K562 (cell line): Measurements from ENCODE around the gene RHCG.

Experiments
- EP300 ChIP-seq: IDR thresholded peaks from 2 replicates; pipeline ENCODE4 v1.6.1; 2012; ENCODE audit warnings: low read length, improper control_type of control experiment
- KLF10 ChIP-seq: fragments of 250-450 bp; sonication (Bioruptor Pico); IDR thresholded peaks from 2 replicates; pipeline ENCODE4 v1.6.1; 2021; ENCODE audit warnings: matching md5 sums
- MECOM ChIP-seq: fragments of 250-450 bp; sonication (Bioruptor Pico); IDR thresholded peaks from 2 replicates; pipeline ENCODE4 v1.8.0; 2022; ENCODE audit warnings: inconsistent platforms
- MTF1 ChIP-seq: fragments of 250-450 bp; sonication (Bioruptor Pico); IDR thresholded peaks from 2 replicates; pipeline ENCODE4 v1.9.0; 2021; ENCODE audit warnings: moderate library complexity, mild to moderate bottlenecking, inconsistent platforms, borderline replicate concordance
- MYBL2 ChIP-seq, 2 experiments: fragments of 450-650 bp in 1 of 2; sonication (generic) in 1 of 2; formaldehyde crosslinking in 1 of 2; IDR thresholded peaks; 2 replicates each; pipeline versions ENCODE4 v1.6.1 to v1.8.1; 2017 to 2022; ENCODE audit warnings: borderline replicate concordance in 1 of 2, inconsistent platforms in 1 of 2, low read depth in 1 of 2, mild to moderate bottlenecking in 1 of 2, missing genetic modification reagents in 1 of 2, moderate library complexity in 1 of 2
- TCF7 ChIP-seq: sonication (generic); IDR thresholded peaks from 2 replicates; pipeline ENCODE4 v1.6.1; 2016; ENCODE audit warnings: antibody characterized with exemption, borderline replicate concordance
- TF ChIP-seq, protein P1 (sequence below), 3 experiments: IDR thresholded peaks in 2 of 3; conservative IDR thresholded peaks in 1 of 3; 2 replicates each; pipeline ENCODE4 v1.5.1; 2011 to 2012; ENCODE audit warnings: low read length in 3 of 3, mild to moderate bottlenecking in 3 of 3, control low read depth in 2 of 3, improper control_type of control experiment in 1 of 3, inconsistent platforms in 1 of 3, low read depth in 1 of 3, mixed read lengths in 1 of 3, moderate library complexity in 1 of 3; ENCODE audit not compliant: insufficient read depth in 2 of 3
- TF ChIP-seq, protein P2 (sequence below): fragments of 450-650 bp; IDR thresholded peaks from 2 replicates; pipeline ENCODE4 v1.6.1; 2017; ENCODE audit warnings: antibody characterized with exemption, mild to moderate bottlenecking
- TF ChIP-seq, protein P3 (sequence below): sonication (generic); formaldehyde crosslinking; IDR thresholded peaks from 2 replicates; pipeline ENCODE4 v1.8.1; 2023; ENCODE audit warnings: mild to moderate bottlenecking, missing genetic modification reagents
- TF ChIP-seq, protein P4 (sequence below): fragments of 450-650 bp; formaldehyde crosslinking; IDR thresholded peaks from 2 replicates; pipeline ENCODE4 v1.4.0; 2020; ENCODE audit warnings: mild to moderate bottlenecking, moderate library complexity

DNA sequence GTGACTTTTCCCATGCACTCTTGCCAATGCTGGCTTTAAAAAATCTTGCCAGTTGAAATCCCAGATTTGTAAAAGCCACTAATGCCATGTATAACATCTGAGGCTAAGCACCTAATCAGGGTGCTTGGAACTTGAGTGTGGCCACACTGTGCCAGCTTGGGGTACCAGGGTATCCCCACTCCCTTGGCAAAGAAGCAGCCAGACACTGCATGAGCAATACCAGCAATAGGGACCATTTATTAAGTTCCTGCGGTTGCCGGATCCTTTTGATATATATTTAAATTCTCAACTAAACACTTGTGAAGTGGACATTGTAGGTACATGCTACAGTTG is 2.2 kb upstream of the RHCG start:
- TF ChIP-seq, protein P1, sequence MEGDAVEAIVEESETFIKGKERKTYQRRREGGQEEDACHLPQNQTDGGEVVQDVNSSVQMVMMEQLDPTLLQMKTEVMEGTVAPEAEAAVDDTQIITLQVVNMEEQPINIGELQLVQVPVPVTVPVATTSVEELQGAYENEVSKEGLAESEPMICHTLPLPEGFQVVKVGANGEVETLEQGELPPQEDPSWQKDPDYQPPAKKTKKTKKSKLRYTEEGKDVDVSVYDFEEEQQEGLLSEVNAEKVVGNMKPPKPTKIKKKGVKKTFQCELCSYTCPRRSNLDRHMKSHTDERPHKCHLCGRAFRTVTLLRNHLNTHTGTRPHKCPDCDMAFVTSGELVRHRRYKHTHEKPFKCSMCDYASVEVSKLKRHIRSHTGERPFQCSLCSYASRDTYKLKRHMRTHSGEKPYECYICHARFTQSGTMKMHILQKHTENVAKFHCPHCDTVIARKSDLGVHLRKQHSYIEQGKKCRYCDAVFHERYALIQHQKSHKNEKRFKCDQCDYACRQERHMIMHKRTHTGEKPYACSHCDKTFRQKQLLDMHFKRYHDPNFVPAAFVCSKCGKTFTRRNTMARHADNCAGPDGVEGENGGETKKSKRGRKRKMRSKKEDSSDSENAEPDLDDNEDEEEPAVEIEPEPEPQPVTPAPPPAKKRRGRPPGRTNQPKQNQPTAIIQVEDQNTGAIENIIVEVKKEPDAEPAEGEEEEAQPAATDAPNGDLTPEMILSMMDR (IDR thresholded peaks at IDR 0.05 in 2 of 3, conservative IDR thresholded peaks at IDR 0.05 in 1 of 3; ENCODE audit: insufficient read depth in 2 of 3, low read depth in 1 of 3, low read length in 3 of 3), result no peak
- TF ChIP-seq MECOM (CRISPR knock-in tag), result no peak
- TF ChIP-seq MTF1, result no peak
- TF ChIP-seq MYBL2 (IDR thresholded peaks at IDR 0.05; ENCODE audit: low read depth), result no peak
- no peak for TF ChIP-seq MYBL2 (CRISPR knock-in tag; IDR thresholded peaks at IDR 0.05; ENCODE audit: borderline replicate concordance)
- no peak for TF ChIP-seq TCF7
- TF ChIP-seq, protein P2, sequence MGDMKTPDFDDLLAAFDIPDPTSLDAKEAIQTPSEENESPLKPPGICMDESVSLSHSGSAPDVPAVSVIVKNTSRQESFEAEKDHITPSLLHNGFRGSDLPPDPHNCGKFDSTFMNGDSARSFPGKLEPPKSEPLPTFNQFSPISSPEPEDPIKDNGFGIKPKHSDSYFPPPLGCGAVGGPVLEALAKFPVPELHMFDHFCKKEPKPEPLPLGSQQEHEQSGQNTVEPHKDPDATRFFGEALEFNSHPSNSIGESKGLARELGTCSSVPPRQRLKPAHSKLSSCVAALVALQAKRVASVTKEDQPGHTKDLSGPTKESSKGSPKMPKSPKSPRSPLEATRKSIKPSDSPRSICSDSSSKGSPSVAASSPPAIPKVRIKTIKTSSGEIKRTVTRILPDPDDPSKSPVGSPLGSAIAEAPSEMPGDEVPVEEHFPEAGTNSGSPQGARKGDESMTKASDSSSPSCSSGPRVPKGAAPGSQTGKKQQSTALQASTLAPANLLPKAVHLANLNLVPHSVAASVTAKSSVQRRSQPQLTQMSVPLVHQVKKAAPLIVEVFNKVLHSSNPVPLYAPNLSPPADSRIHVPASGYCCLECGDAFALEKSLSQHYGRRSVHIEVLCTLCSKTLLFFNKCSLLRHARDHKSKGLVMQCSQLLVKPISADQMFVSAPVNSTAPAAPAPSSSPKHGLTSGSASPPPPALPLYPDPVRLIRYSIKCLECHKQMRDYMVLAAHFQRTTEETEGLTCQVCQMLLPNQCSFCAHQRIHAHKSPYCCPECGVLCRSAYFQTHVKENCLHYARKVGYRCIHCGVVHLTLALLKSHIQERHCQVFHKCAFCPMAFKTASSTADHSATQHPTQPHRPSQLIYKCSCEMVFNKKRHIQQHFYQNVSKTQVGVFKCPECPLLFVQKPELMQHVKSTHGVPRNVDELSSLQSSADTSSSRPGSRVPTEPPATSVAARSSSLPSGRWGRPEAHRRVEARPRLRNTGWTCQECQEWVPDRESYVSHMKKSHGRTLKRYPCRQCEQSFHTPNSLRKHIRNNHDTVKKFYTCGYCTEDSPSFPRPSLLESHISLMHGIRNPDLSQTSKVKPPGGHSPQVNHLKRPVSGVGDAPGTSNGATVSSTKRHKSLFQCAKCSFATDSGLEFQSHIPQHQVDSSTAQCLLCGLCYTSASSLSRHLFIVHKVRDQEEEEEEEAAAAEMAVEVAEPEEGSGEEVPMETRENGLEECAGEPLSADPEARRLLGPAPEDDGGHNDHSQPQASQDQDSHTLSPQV, result no peak
- no peak for TF ChIP-seq EP300
- no peak for TF ChIP-seq KLF10
- TF ChIP-seq, protein P3, sequence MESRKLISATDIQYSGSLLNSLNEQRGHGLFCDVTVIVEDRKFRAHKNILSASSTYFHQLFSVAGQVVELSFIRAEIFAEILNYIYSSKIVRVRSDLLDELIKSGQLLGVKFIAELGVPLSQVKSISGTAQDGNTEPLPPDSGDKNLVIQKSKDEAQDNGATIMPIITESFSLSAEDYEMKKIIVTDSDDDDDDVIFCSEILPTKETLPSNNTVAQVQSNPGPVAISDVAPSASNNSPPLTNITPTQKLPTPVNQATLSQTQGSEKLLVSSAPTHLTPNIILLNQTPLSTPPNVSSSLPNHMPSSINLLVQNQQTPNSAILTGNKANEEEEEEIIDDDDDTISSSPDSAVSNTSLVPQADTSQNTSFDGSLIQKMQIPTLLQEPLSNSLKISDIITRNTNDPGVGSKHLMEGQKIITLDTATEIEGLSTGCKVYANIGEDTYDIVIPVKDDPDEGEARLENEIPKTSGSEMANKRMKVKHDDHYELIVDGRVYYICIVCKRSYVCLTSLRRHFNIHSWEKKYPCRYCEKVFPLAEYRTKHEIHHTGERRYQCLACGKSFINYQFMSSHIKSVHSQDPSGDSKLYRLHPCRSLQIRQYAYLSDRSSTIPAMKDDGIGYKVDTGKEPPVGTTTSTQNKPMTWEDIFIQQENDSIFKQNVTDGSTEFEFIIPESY, result no peak
- TF ChIP-seq, protein P4, sequence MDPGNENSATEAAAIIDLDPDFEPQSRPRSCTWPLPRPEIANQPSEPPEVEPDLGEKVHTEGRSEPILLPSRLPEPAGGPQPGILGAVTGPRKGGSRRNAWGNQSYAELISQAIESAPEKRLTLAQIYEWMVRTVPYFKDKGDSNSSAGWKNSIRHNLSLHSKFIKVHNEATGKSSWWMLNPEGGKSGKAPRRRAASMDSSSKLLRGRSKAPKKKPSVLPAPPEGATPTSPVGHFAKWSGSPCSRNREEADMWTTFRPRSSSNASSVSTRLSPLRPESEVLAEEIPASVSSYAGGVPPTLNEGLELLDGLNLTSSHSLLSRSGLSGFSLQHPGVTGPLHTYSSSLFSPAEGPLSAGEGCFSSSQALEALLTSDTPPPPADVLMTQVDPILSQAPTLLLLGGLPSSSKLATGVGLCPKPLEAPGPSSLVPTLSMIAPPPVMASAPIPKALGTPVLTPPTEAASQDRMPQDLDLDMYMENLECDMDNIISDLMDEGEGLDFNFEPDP (CRISPR knock-in tag), result no peak
